H9 (cell line): ENCODE measurements around the gene ABCA12. TPM values are rescaled to one million over a fixed set of nuclear protein-coding genes. Genes with fewer than 3 reads are reported as not detected.

Experiments used
- DNase-seq: peaks from one replicate; pipeline ENCODE4 v3.0.0-alpha.2; 2017
- H2AFZ ChIP-seq: one replicate; pipeline ENCODE4 v1.6.1; 2013; ENCODE audit warnings: mild to moderate bottlenecking, low read length, control low read depth, moderate library complexity
- H2AK5ac ChIP-seq: 2 replicates; pipeline ENCODE4 v1.6.1; 2013; ENCODE audit warnings: low read length, control low read depth, mixed read lengths; ENCODE audit not compliant: insufficient read length
- H2BK120ac ChIP-seq: one replicate; pipeline ENCODE4 v1.6.1; 2013; ENCODE audit warnings: low read depth, mild to moderate bottlenecking, low read length, control low read depth, inconsistent platforms; ENCODE audit not compliant: poor library complexity, severe bottlenecking
- H2BK12ac ChIP-seq: 2 replicates; pipeline ENCODE4 v1.6.1; 2013; ENCODE audit warnings: low read length, control low read depth, mixed read lengths, low read depth; ENCODE audit not compliant: insufficient read length
- H2BK15ac ChIP-seq: 2 replicates; pipeline ENCODE4 v1.6.1; 2013; ENCODE audit warnings: low read depth, low read length, control low read depth
- H2BK20ac ChIP-seq: one replicate; pipeline ENCODE4 v1.6.1; 2013; ENCODE audit warnings: low read depth, mild to moderate bottlenecking, low read length, control low read depth, inconsistent platforms; ENCODE audit not compliant: poor library complexity, severe bottlenecking
- H2BK5ac ChIP-seq: 2 replicates; pipeline ENCODE4 v1.6.1; 2013; ENCODE audit warnings: low read length, control low read depth, mixed read lengths; ENCODE audit not compliant: insufficient read length
- H3K14ac ChIP-seq: 2 replicates; pipeline ENCODE4 v1.6.1; 2013; ENCODE audit warnings: low read length, control low read depth; ENCODE audit not compliant: insufficient read depth
- H3K18ac ChIP-seq: 2 replicates; pipeline ENCODE4 v1.6.1; 2013; ENCODE audit warnings: low read depth, mild to moderate bottlenecking, mixed read lengths, low read length, control low read depth; ENCODE audit not compliant: insufficient read length
- H3K23ac ChIP-seq: 2 replicates; pipeline ENCODE4 v1.6.1; 2013; ENCODE audit warnings: low read length, control low read depth, mixed read lengths, low read depth; ENCODE audit not compliant: insufficient read length
- H3K23me2 ChIP-seq: 2 replicates; pipeline ENCODE4 v1.6.1; 2013; ENCODE audit warnings: low read depth, mild to moderate bottlenecking, mixed read lengths, low read length, control low read depth; ENCODE audit not compliant: insufficient read length, poor library complexity, severe bottlenecking
- H3K27ac ChIP-seq: 2 replicates; pipeline ENCODE4 v1.5.1; 2013; ENCODE audit warnings: low read length, control low read depth, mixed read lengths, low read depth; ENCODE audit not compliant: insufficient read length
- H3K27me3 ChIP-seq: 2 replicates; pipeline ENCODE4 v1.6.1; 2013; ENCODE audit warnings: low read length, control low read depth, inconsistent platforms; ENCODE audit not compliant: insufficient read depth
- H3K4ac ChIP-seq: 2 replicates; pipeline ENCODE4 v1.6.1; 2013; ENCODE audit warnings: low read depth, mild to moderate bottlenecking, control low read depth, inconsistent platforms, low read length, moderate library complexity
- H3K4me1 ChIP-seq: 2 replicates; pipeline ENCODE4 v1.6.1; 2013; ENCODE audit warnings: low read length, control low read depth, inconsistent platforms; ENCODE audit not compliant: insufficient read depth
- H3K4me2 ChIP-seq: 2 replicates; pipeline ENCODE4 v1.6.1; 2013; ENCODE audit warnings: low read length, control low read depth, mixed read lengths; ENCODE audit not compliant: insufficient read length, insufficient read depth
- H3K56ac ChIP-seq: 2 replicates; pipeline ENCODE4 v1.6.1; 2013; ENCODE audit warnings: low read depth, mild to moderate bottlenecking, mixed read lengths, low read length, control low read depth; ENCODE audit not compliant: insufficient read length
- H3K79me1 ChIP-seq: 2 replicates; pipeline ENCODE4 v1.6.1; 2013; ENCODE audit warnings: low read depth, mild to moderate bottlenecking, moderate library complexity, low read length, control low read depth, inconsistent platforms; ENCODE audit not compliant: insufficient read depth, poor library complexity, severe bottlenecking
- H3K79me2 ChIP-seq: 2 replicates; pipeline ENCODE4 v1.6.1; 2013; ENCODE audit warnings: low read length, control low read depth, inconsistent platforms; ENCODE audit not compliant: insufficient read depth
- H3K9ac ChIP-seq: 2 replicates; pipeline ENCODE4 v1.6.1; 2013; ENCODE audit warnings: low read length, control low read depth, mixed read lengths; ENCODE audit not compliant: insufficient read length; ENCODE audit errors: extremely low read depth
- H3K9me3 ChIP-seq: one replicate; pipeline ENCODE4 v1.6.1; 2013; ENCODE audit warnings: low read depth, low read length, inconsistent platforms; ENCODE audit not compliant: control insufficient read depth
- H3T11ph ChIP-seq: one replicate; pipeline ENCODE4 v1.6.1; 2013; ENCODE audit warnings: mild to moderate bottlenecking, low read length, control low read depth, inconsistent platforms
- H4K20me1 ChIP-seq: one replicate; pipeline ENCODE4 v1.6.1; 2013; ENCODE audit not compliant: control insufficient read depth, insufficient read length, insufficient read depth
- H4K5ac ChIP-seq: 2 replicates; pipeline ENCODE4 v1.6.1; 2013; ENCODE audit warnings: low read depth, mild to moderate bottlenecking, mixed read lengths, low read length, control low read depth; ENCODE audit not compliant: insufficient read length
- H4K8ac ChIP-seq: replicated peaks from 2 replicates; pipeline ENCODE4 v1.6.1; 2013; ENCODE audit warnings: low read length, control low read depth, mixed read lengths, low read depth; ENCODE audit not compliant: insufficient read length
- H4K91ac ChIP-seq: 2 replicates; pipeline ENCODE4 v1.6.1; 2013; ENCODE audit warnings: low read depth, mild to moderate bottlenecking, moderate library complexity, mixed read lengths, low read length, control low read depth; ENCODE audit not compliant: insufficient read length
- H3K27ac Mint-ChIP-seq, 3 experiments: 2 replicates in 2 of 3; 3 replicates in 1 of 3; pipeline ENCODE4 v1.8.0; 2020 to 2021; ENCODE audit warnings: mixed read lengths in 3 of 3, mild to moderate bottlenecking in 1 of 3, moderate library complexity in 1 of 3
- H3K27me3 Mint-ChIP-seq: 2 replicates; pipeline ENCODE4 v1.8.0; 2021; ENCODE audit warnings: low read depth, mild to moderate bottlenecking, moderate library complexity, mixed read lengths
- H3K36me3 Mint-ChIP-seq, 3 experiments: 2 replicates in 2 of 3; 3 replicates in 1 of 3; pipeline ENCODE4 v1.8.0; 2020 to 2021; ENCODE audit warnings: low read depth in 3 of 3, mixed read lengths in 3 of 3; ENCODE audit not compliant: insufficient read depth in 1 of 3
- H3K4me1 Mint-ChIP-seq, 2 experiments: 2 replicates each; pipeline ENCODE4 v1.8.0; 2020; ENCODE audit warnings: mixed read lengths in 2 of 2
- H3K4me3 Mint-ChIP-seq, 2 experiments: 2 replicates in 1 of 2; 3 replicates in 1 of 2; pipeline ENCODE4 v1.8.0; 2020 to 2021; ENCODE audit warnings: mild to moderate bottlenecking in 2 of 2, mixed read lengths in 2 of 2, moderate library complexity in 1 of 2
- H3K9me3 Mint-ChIP-seq, 2 experiments: 2 replicates in 1 of 2; 3 replicates in 1 of 2; pipeline ENCODE4 v1.8.0; 2020; ENCODE audit warnings: mild to moderate bottlenecking in 2 of 2, mixed read lengths in 2 of 2, moderate library complexity in 1 of 2
- WGBS: extraction: QIAGEN DNeasy Blood & Tissue Kit; methylation state at CpG from one replicate; pipeline ENCODE4 v1.1.7; 2013; ENCODE audit warnings: missing lambda C conversion rate, low lambda C conversion rate, mixed read lengths; ENCODE audit not compliant: insufficient read length; ENCODE audit errors: extremely low coverage; 5-methylcytosine and 5-hydroxymethylcytosine counted together
- total RNA-seq: library from RNA; stranded (reverse); gene quantifications from 2 replicates; pipeline ENCODE4 v1.2.1, GENCODE V29; 2021
- TF ChIP-seq, protein P1 (sequence below): fragments of 200-600 bp; sonication (generic); conservative IDR thresholded peaks from 3 replicates; pipeline ENCODE4 v1.8.0; 2021; ENCODE audit warnings: antibody characterized with exemption, mild to moderate bottlenecking

ABCA12 gene
- total RNA-seq, 1 experiment from 2014 or later, result not detected

DNA sequence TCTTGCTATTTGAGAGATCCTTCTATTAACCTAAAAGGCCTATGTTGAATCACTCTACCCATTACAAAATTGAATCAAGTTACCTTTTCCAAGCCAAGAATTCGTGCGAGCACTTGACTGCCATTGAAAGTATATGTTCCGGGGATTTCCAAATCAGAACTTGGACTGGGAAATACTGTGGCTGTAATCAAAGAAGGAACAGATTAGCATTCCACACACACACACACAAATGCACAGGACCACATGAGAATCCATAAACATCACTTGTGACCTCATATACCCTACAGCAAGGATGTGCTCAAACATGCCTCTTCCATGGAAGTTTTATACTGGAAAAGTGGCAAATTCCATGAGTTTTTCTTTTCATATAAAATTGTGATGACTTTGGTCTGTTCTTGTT is 86.0 kb downstream of the ABCA12 start:
- H3K4ac ChIP-seq, result no peak overlapping the region
- H3K27ac Mint-ChIP-seq, result no peak overlapping the region

More for the DNA sequence above, 86.0 kb downstream of the ABCA12 start:
- Histone ChIP-seq H3K27ac (no peak overlapping the region), H2BK12ac (no peak overlapping the region), H3K4me2 (no peak overlapping the region), H3K4me1 (no peaks in the 10 kb centered on the region), H3K23me2 (no peaks in the 10 kb centered on the region), H4K20me1 (no peaks in the 10 kb centered on the region), H3K9me3 (no peaks in the 10 kb centered on the region), H2BK5ac (no peak overlapping the region), H2BK120ac (no peak overlapping the region), H3T11ph (no peak overlapping the region), H2BK20ac (no peak overlapping the region), H4K8ac (no peak overlapping the region), H4K5ac (no peak overlapping the region), H2AK5ac (no peak overlapping the region), H3K18ac (no peak overlapping the region), H3K56ac (no peak overlapping the region), H4K91ac (no peak overlapping the region), H3K14ac (no peak overlapping the region), H2AFZ (no peak overlapping the region), H3K79me2 (no peaks in the 10 kb centered on the region), H3K9ac (no peak overlapping the region), H3K23ac (no peak overlapping the region), H3K27me3 (no peaks in the 10 kb centered on the region), H2BK15ac (no peak overlapping the region), H3K79me1 (no peaks in the 10 kb centered on the region)
- Mint-ChIP-seq H3K4me3 (no peak overlapping the region), H3K4me1 (no peaks in the 10 kb centered on the region), H3K9me3 (peaks cover 0 to 2% of the 10 kb centered on the region in 2 experiments; a peak in 2 of 5 replicates), H3K36me3 (no peaks in the 10 kb centered on the region), H3K27me3 (no peaks in the 10 kb centered on the region; the same call in 1 of the 2 replicates)
- TF ChIP-seq, protein P1, sequence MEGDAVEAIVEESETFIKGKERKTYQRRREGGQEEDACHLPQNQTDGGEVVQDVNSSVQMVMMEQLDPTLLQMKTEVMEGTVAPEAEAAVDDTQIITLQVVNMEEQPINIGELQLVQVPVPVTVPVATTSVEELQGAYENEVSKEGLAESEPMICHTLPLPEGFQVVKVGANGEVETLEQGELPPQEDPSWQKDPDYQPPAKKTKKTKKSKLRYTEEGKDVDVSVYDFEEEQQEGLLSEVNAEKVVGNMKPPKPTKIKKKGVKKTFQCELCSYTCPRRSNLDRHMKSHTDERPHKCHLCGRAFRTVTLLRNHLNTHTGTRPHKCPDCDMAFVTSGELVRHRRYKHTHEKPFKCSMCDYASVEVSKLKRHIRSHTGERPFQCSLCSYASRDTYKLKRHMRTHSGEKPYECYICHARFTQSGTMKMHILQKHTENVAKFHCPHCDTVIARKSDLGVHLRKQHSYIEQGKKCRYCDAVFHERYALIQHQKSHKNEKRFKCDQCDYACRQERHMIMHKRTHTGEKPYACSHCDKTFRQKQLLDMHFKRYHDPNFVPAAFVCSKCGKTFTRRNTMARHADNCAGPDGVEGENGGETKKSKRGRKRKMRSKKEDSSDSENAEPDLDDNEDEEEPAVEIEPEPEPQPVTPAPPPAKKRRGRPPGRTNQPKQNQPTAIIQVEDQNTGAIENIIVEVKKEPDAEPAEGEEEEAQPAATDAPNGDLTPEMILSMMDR, result no peak
- no CpG with 5 or more reads among the region's 3 CpGs for WGBS
- DNase-seq, result no peak
